GM20000 (cell line): ENCODE measurements around the gene CSTA.

Source experiments
- DNase-seq: peaks from one replicate; pipeline ENCODE4 v3.0.0; 2012; ENCODE audit warnings: low spot score
- CTCF ChIP-seq: IDR thresholded peaks from 2 replicates; pipeline ENCODE4 v1.5.1; 2012; ENCODE audit warnings: mild to moderate bottlenecking, control low read depth; ENCODE audit errors: extremely low read depth, missing control alignments

CSTA gene

DNA sequence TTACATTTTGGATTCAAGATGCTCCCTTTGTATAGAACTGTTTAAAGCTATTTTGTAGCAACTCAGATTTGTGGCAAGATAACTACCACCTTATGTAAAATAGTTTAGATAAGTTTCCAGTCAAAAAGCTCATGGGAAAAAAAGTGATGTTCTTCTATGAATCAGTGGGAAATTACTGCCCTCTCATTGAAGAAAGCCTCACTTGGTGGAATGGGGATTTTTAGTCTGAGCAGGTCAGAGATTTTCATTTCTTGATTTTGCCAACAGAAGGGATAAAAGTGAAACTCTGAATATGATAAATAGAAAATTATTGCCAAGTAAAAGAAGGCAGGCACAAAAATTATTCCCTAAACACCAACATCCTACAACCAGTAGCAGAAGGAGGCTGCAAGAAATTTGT is 25.8 kb upstream of the CSTA start:
- DNase-seq, result no peak
- TF ChIP-seq CTCF, result no peak

DNA sequence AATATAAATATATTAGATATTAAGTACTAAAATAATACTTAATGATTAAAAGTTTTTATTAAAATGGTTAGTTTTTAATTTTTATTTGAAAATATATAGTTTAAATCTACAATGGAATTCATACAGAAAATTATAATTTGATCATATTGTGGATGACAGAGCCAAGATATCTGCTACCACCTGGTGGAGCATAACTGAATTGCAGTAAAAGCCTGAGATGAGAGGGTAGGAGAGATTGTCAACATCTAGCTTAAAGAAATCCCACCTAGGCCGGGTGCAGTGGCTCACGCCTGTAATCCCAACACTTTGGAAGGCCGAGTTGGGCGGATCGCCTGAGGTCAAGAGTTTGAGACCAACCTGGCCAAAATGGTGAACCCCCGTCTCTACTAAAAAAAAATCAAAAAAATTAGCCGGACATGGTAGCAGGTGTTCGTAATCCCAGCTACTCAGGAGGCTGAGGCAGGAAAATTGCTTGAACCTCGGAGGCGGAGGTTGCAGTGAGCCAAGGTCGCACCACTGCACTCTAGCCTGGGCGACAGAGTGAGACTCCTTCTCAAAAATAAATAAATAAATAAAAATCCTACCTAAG is 25.1 kb upstream of the CSTA start:
- DNase-seq, result no peak
- TF ChIP-seq CTCF, result peak; percentile 13

GRCh38 chr3:122301063-122301462 is 24.0 kb upstream of the CSTA start:
- DNase-seq, result peak; percentile 30

DNA sequence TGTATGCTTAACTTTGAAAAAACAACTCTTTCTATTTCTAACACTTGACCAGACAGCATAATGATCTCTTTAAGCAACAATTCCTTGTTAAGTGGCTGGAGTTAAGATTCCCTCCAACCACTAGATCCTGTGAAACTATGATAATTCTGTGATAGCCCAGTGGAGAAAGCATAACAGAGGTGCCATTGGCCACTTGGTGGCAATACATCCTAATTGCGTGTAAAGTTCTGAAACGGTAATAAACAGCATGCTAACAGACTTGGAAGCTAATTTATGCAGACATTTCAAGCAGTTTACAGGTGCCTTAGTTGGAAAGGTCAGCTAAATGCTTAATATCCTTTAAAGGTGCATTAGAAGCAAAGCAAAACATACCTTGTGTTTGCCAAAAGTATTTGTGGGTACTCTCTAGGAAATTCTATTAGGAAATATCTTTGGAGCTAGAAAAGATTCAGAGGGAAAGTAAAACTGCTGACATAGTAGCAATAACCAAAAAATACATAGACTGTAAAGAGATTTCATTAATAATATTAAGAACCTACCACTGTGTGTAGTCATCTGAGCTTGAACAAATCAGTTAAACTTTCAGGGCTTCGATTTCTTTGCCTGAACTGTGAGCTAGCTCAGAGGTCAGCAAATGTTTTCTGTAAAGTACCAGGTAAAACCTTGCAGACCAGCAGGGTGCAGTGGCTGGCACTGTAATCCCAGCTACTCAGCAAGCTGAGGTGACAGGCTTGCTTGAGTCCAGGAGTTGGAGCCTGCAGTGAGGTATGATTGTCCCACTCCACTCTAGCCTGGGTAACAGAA is 19.0 kb upstream of the CSTA start:
- DNase-seq, result no peak
- peak; percentile 28 for TF ChIP-seq CTCF

More at GRCh38 chr3:122301063-122301462, 24.0 kb upstream of the CSTA start:
- no peak for TF ChIP-seq CTCF

- no peak for TF ChIP-seq CTCF
- DNase-seq, result no peak
Measured at GRCh38 chr3:122306622-122306953, 18.5 kb upstream of the CSTA start.

DNA sequence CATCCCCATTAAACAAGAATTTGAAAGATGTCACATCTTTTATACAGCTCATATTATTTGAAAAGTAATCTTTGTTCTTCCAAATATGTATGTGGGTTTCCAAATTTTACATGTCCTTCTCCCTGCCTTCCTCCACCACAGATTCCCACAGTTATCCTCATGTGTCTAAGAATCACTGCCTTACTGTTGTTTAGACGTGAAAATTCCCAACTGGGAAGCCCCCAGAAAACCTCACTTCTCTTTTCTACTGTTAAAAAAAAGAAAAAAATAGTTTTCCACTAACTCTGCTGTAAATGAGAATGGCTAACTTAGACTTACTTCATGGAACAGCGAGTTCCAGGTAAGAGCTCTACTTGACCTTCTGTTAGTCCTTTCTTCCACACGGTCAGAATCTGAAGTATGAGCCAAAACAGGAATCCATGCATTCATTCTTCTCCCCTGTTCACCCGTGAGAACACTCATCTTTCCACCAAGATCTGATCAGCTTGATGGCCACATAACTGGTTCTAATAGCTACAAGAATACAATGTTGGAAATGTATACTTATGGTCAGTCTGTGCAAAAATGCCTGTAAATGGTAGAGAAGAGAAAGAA is 17.9 kb upstream of the CSTA start:
- DNase-seq, result no peak
- no peak for TF ChIP-seq CTCF

DNA sequence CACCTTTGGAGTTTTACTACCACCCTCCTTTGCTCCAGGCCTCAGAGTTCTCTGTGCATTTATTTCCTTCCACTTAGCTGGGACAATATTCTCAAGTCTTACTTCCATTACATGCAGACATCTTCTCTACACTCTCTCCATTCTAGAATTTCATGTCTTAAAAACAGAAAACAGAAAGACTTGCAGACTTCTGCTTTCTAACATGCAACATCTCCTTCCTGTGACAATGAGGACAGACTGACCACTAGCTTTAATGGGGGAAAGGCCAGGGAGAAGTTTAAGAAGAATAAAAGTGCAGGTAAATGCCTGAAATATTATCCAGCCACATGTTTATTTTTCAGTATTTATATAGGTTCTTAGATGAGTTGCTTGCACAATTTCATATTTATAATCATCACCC is 17.1 kb upstream of the CSTA start:
- no peak for DNase-seq
- TF ChIP-seq CTCF, result no peak
